C4-2B (cell line): ENCODE results near the gene CDCP2.

Experiments used
- ZFX ChIP-seq: fragments of 450-650 bp; IDR thresholded peaks from 2 replicates; pipeline ENCODE4 v1.6.1; 2017
- TF ChIP-seq, protein P1 (sequence below): fragments of 450-650 bp; conservative IDR thresholded peaks from 2 replicates; pipeline ENCODE4 v1.5.1; 2017; ENCODE audit warnings: mild to moderate bottlenecking

DNA sequence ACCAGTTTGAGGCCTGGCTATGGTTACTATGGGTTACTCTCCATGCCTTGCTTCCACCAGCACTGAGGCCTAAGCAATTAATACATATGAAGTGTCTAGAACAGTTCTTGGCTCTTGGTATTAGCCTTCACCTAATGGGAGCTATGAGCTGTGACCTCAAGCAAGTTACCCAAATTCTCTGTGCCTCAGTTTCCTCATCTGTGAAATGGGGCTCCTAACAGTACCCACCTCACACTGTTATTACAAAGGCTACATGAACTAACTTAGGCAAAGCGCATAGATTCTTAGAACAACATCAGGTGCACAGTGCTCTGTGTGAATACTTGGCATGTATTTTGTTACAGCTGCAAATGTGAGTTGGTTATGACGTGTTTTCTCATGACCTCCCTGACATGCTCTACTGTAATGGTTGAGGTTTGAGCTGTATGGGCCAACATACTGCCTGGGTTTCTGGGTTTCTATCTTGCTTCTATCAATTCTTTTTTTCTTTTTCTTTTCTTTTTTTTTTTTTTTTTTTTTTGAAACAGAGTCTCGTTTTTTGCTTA lies 26.5 kb downstream of the CDCP2 start:
- TF ChIP-seq, protein P1, sequence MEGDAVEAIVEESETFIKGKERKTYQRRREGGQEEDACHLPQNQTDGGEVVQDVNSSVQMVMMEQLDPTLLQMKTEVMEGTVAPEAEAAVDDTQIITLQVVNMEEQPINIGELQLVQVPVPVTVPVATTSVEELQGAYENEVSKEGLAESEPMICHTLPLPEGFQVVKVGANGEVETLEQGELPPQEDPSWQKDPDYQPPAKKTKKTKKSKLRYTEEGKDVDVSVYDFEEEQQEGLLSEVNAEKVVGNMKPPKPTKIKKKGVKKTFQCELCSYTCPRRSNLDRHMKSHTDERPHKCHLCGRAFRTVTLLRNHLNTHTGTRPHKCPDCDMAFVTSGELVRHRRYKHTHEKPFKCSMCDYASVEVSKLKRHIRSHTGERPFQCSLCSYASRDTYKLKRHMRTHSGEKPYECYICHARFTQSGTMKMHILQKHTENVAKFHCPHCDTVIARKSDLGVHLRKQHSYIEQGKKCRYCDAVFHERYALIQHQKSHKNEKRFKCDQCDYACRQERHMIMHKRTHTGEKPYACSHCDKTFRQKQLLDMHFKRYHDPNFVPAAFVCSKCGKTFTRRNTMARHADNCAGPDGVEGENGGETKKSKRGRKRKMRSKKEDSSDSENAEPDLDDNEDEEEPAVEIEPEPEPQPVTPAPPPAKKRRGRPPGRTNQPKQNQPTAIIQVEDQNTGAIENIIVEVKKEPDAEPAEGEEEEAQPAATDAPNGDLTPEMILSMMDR: no peak
- TF ChIP-seq ZFX: no peak
